Measurements from ENCODE around the gene DUSP8.
"Not testable (repeated sequence)": the region's sequence is repeated elsewhere in the genome, so short reads cannot be mapped to it uniquely, and the experiment has no call there.

Gene DUSP8

GRCh38 chr11:1597994-1598380, 25.9 kb upstream of the DUSP8 start, which contains the start of gene KRTAP5-2:
Gene KRTAP5-2, minus strand, starts transcription at chr11:1598294. Its CDS starts 44 bp downstream, at chr11:1598250.
- CTCF ChIA-PET, result interaction anchor here (0.6 to 10.7 kb wide), 11 partner anchors 9 to 470 kb away, joined by 3 to 103 read pairs (median 4); no protein-coding TSS in a partner anchor
- POLR2A ChIA-PET, result no interaction called here
- no peak for DNase-seq (ENCODE audit: low read depth, low spot score)
- H3K4me3 ChIP-seq (ENCODE audit: low read depth, low read length), result no peak within 1 kb of the TSS
- TF ChIP-seq CTCF (IDR thresholded peaks at IDR 0.05; ENCODE audit: insufficient read depth, low read length, missing control alignments), result no peak

- ChIA-PET POLR2A (no interaction called here), CTCF (interaction anchor here (0.6 to 10.7 kb wide), 15 partner anchors 8 to 469 kb away, joined by 3 to 103 read pairs (median 4); partner anchors contain the start of gene KRTAP5-1)
- DNase-seq (ENCODE audit: low read depth, low spot score), result no peak
- no peak for TF ChIP-seq CTCF (IDR thresholded peaks at IDR 0.05; ENCODE audit: insufficient read depth, low read length, missing control alignments)
- no peak overlapping the region for H3K4me3 ChIP-seq (ENCODE audit: low read depth, low read length)
These were observed 25.4 kb upstream of the DUSP8 start for GRCh38 chr11:1597331-1597993.

- CTCF ChIA-PET, result interaction anchor here (0.9 to 10.7 kb wide), 13 partner anchors 8 to 405 kb away, joined by 3 to 103 read pairs (median 15); partner anchors contain the start of gene KRTAP5-1
- POLR2A ChIA-PET; H3K4me3 ChIP-seq (ENCODE audit: low read depth, low read length); DNase-seq (ENCODE audit: low read depth, low spot score): not testable (repeated sequence)
These were observed 24.6 kb upstream of the DUSP8 start for GRCh38 chr11:1596576-1597121.

- H3K4me3 ChIP-seq (ENCODE audit: low read depth, low read length); POLR2A ChIA-PET; DNase-seq (ENCODE audit: low read depth, low spot score): not testable (repeated sequence)
- CTCF ChIA-PET, result interaction anchor here (0.7 to 10.7 kb wide), 19 partner anchors 7 to 555 kb away, joined by 3 to 103 read pairs (median 7); partner anchors contain the start of gene KRTAP5-1
These were observed 24.0 kb upstream of the DUSP8 start for GRCh38 chr11:1595994-1596575.

GRCh38 chr11:1592628-1593027, 20.6 kb upstream of the DUSP8 start:
- ChIA-PET CTCF (interaction anchor here (0.8 to 10.7 kb wide), 3 partner anchors 18 to 60 kb away, joined by 3 to 103 read pairs (median 49); no protein-coding TSS in a partner anchor), POLR2A (interaction anchor here (0.7 kb wide), 1 partner anchor 357 kb away, joined by 3 read pairs; no protein-coding TSS in a partner anchor)
- DNase-seq (ENCODE audit: low read depth, low spot score), result no peak
- TF ChIP-seq CTCF (IDR thresholded peaks at IDR 0.05; ENCODE audit: insufficient read depth, low read length, missing control alignments), result no peak
- H3K4me3 ChIP-seq (ENCODE audit: low read depth, low read length), result no peak overlapping the region

GRCh38 chr11:1589996-1590395, 17.9 kb upstream of the DUSP8 start:
- TF ChIP-seq CTCF (IDR thresholded peaks at IDR 0.05; ENCODE audit: insufficient read depth, low read length, missing control alignments), result no peak
- no peak overlapping the region for H3K4me3 ChIP-seq (ENCODE audit: low read depth, low read length)
- DNase-seq (ENCODE audit: low read depth, low spot score), result no peak
- ChIA-PET CTCF (interaction anchor here (2.2 to 10.7 kb wide), 2 partner anchors 7 to 15 kb away, joined by 8 to 103 read pairs; no protein-coding TSS in a partner anchor), POLR2A (no interaction called here)

- H3K4me3 ChIP-seq (ENCODE audit: low read depth, low read length); POLR2A ChIA-PET; DNase-seq (ENCODE audit: low read depth, low spot score): not testable (repeated sequence)
- CTCF ChIA-PET, result interaction anchor here (1.1 to 10.7 kb wide), 6 partner anchors 8 to 64 kb away, joined by 4 to 103 read pairs (median 8); no protein-coding TSS in a partner anchor
These were observed 17.3 kb upstream of the DUSP8 start for GRCh38 chr11:1589191-1589963.

Data from AG04449 (cell line).